ENCODE data around the gene BBLN. TPM values are rescaled to one million over a fixed set of nuclear protein-coding genes. Genes with fewer than 3 reads are reported as not detected.

The BBLN gene
- total and polyA plus RNA-seq, 2 of the 4 experiments (the other 2 are of a cell fraction), result 25.1 to 103 TPM

- Histone ChIP-seq H3K9me3 (ENCODE audit: control insufficient read depth, insufficient read depth, low read length) (no peaks in the 10 kb centered on the region), H3K27me3 (ENCODE audit: control insufficient read depth, insufficient read depth, low read length) (no peaks in the 10 kb centered on the region), H3K27ac (ENCODE audit: insufficient read depth, low read length) (no peak overlapping the region), H3K14ac (replicated peaks; ENCODE audit: low read depth, low read length) (no peak overlapping the region), H4K20me1 (ENCODE audit: insufficient read depth, low read length) (peaks cover 13% of the 10 kb centered on the region; the same call in 1 of the 2 replicates), H3K4me1 (ENCODE audit: control insufficient read depth, insufficient read depth, low read length) (peaks cover 3% of the 10 kb centered on the region; the same call in 1 of the 2 replicates), H3K79me1 (ENCODE audit: low read depth in 1 of 2, low read length in 2 of 2) (peaks cover 3 to 15% of the 10 kb centered on the region in 2 experiments; a peak in 3 of 4 replicates), H3K23ac (ENCODE audit: low read depth, low read length) (no peak overlapping the region), H3K9ac (ENCODE audit: low read depth, low read length) (no peak overlapping the region), H2AFZ (replicated peaks; ENCODE audit: low read length, poor library complexity) (no peak overlapping the region), H2AK5ac (ENCODE audit: low read depth, low read length) (no peak overlapping the region), H3K9me1 (ENCODE audit: insufficient read depth, low read length) (peaks cover 2% of the 10 kb centered on the region), H2AK9ac (replicated peaks; ENCODE audit: low read depth, low read length, poor library complexity) (peak overlapping the region; percentile 42), H3K18ac (ENCODE audit: low read depth, low read length) (no peak overlapping the region), H3K36me3 (ENCODE audit: control insufficient read depth, insufficient read depth, low read length) (peaks cover 24% of the 10 kb centered on the region), H2BK5ac (ENCODE audit: low read depth, low read length, poor library complexity, severe bottlenecking) (no peak overlapping the region), H3K4me2 (ENCODE audit: low read depth, low read length) (no peak overlapping the region), H3K4ac (ENCODE audit: low read depth, low read length) (no peak overlapping the region), H4K91ac (ENCODE audit: insufficient read depth, low read depth, low read length) (no peak overlapping the region), H4K8ac (ENCODE audit: low read depth in 2 of 2, low read length in 2 of 2) (no peak overlapping the region), H3K56ac (ENCODE audit: extremely low read depth, insufficient read depth, low read length) (no peak overlapping the region), H2BK15ac (ENCODE audit: low read depth, low read length) (no peak overlapping the region), H2BK20ac (ENCODE audit: low read depth, low read length) (no peak overlapping the region), H2BK120ac (ENCODE audit: low read depth, low read length) (no peak overlapping the region), H4K5ac (ENCODE audit: low read depth, low read length) (no peak overlapping the region), H3K4me3 (ENCODE audit: insufficient read depth, low read depth, low read length) (no peak overlapping the region)
- dilution Hi-C loops (cut with HindIII; ENCODE audit: low sequenced_read_pairs, unreplicated experiment), result no loop called here
- 78% methylated on average over 11 of the region's 29 CpGs; no CpG with 5 or more reads in 1 of the 2 experiments for WGBS, 2 experiments (ENCODE audit: extremely low coverage in 2 of 2, insufficient read length in 1 of 2)
- ATAC-seq (ENCODE audit: low read depth) (no peak), DNase-seq (no peak)
- TF ChIP-seq CHD1 (IDR thresholded peaks at IDR 0.05; ENCODE audit: low read depth, low read length) (no peak), NFE2L2 (IDR thresholded peaks at IDR 0.05; ENCODE audit: low read depth, low read length) (no peak), RCOR1 (IDR thresholded peaks at IDR 0.05; ENCODE audit: insufficient replicate concordance, low read length) (no peak), SMC3 (IDR thresholded peaks at IDR 0.05; ENCODE audit: low read depth, low read length) (no peak), POLR2A (IDR thresholded peaks at IDR 0.05; ENCODE audit: low read depth, low read length) (no peak), MXI1 (IDR thresholded peaks at IDR 0.05; ENCODE audit: borderline replicate concordance, low read depth, low read length) (no peak), USF2 (IDR thresholded peaks at IDR 0.05; ENCODE audit: low read depth, low read length) (no peak), RAD21 (IDR thresholded peaks at IDR 0.05; ENCODE audit: low read length) (no peak), CEBPB (IDR thresholded peaks at IDR 0.05; ENCODE audit: low read depth, low read length) (no peak), ELK1 (IDR thresholded peaks at IDR 0.05; ENCODE audit: borderline replicate concordance, low read depth, low read length) (no peak), FOS (IDR thresholded peaks at IDR 0.05; ENCODE audit: low read depth, low read length) (no peak), MAFK (IDR thresholded peaks at IDR 0.05; ENCODE audit: low read depth, low read length) (no peak), CTCF (conservative IDR thresholded peaks at IDR 0.05; ENCODE audit: low read depth, low read length) (no peak), MAZ (IDR thresholded peaks at IDR 0.05; ENCODE audit: borderline replicate concordance, low read depth, low read length) (no peak), RFX5 (IDR thresholded peaks at IDR 0.05; ENCODE audit: low read depth, low read length) (no peak), BHLHE40 (IDR thresholded peaks at IDR 0.05; ENCODE audit: low read depth, low read length) (no peak)
- intact Hi-C loops (cut with micrococcal nuclease), result no loop called here
- BruUV-seq (replicated peaks), result no TSS peak
- CTCF ChIA-PET, result no interaction called here
- in situ Hi-C loops (cut with MboI; ENCODE audit: low sequenced_read_pairs), result no loop called here
- POLR2A ChIA-PET (ENCODE audit: unreplicated experiment), result no interaction called here
These were observed 39.2 kb upstream of the BBLN start for GRCh38 chr9:128120741-128121465.
